SKM-1 treated with dmso at 0.1 percent for 144 hours (cell line): ENCODE results near the gene SHQ1.
"Not testable (repeated sequence)": the region's sequence is repeated elsewhere in the genome, so short reads cannot be mapped to it uniquely, and the experiment has no call there.

ENCODE experiments used
- DNase-seq: peaks from one replicate; lab custom pipeline; 2025; ENCODE audit not compliant: unreplicated experiment; lab: John Stamatoyannopoulos, UW

The SHQ1 gene

GRCh38 chr3:72753495-72753894, 94.8 kb downstream of the SHQ1 start:
- no peak for DNase-seq

GRCh38 chr3:72750405-72750965, 97.8 kb downstream of the SHQ1 start:
- no peak for DNase-seq

- DNase-seq: peak; percentile 46
Observed at GRCh38 chr3:72748659-72749058, 99.6 kb downstream of the SHQ1 start.

GRCh38 chr3:72746430-72747411, 101.5 kb downstream of the SHQ1 start:
- DNase-seq: no peak

GRCh38 chr3:72745146-72745999, 102.9 kb downstream of the SHQ1 start:
- DNase-seq: no peak

GRCh38 chr3:72744330-72744729, 103.9 kb downstream of the SHQ1 start:
- DNase-seq: no peak

GRCh38 chr3:72739531-72740466, 108.4 kb downstream of the SHQ1 start:
- DNase-seq: no peak

GRCh38 chr3:72738752-72739530, 109.3 kb downstream of the SHQ1 start:
- no peak for DNase-seq

- not testable (repeated sequence) for DNase-seq
Observed at GRCh38 chr3:72735072-72735471, 113.2 kb downstream of the SHQ1 start.

- DNase-seq: no peak
Observed at GRCh38 chr3:72733676-72734075, 114.6 kb downstream of the SHQ1 start.

- not testable (repeated sequence) for DNase-seq
Observed at GRCh38 chr3:72732666-72733345, 115.4 kb downstream of the SHQ1 start.

GRCh38 chr3:72728958-72729467, 119.2 kb downstream of the SHQ1 start:
- no peak for DNase-seq

- DNase-seq: no peak
Observed at GRCh38 chr3:72728329-72728889, 119.8 kb downstream of the SHQ1 start.

GRCh38 chr3:72727726-72728125, 120.5 kb downstream of the SHQ1 start:
- DNase-seq: no peak

GRCh38 chr3:72727172-72727571, 121.1 kb downstream of the SHQ1 start:
- no peak for DNase-seq

- no peak for DNase-seq
Observed at GRCh38 chr3:72725229-72725628, 123.0 kb downstream of the SHQ1 start.

GRCh38 chr3:72724070-72724469, 124.2 kb downstream of the SHQ1 start:
- DNase-seq: no peak

- DNase-seq: no peak
Observed at GRCh38 chr3:72722930-72723726, 125.1 kb downstream of the SHQ1 start.
